GM20000 (cell line): Measurements from ENCODE around the gene DTX1.

Experiments
- DNase-seq: peaks from one replicate; pipeline ENCODE4 v3.0.0; 2012; ENCODE audit warnings: low spot score
- TF ChIP-seq, protein P1 (sequence below): IDR thresholded peaks from 2 replicates; pipeline ENCODE4 v1.5.1; 2012; ENCODE audit warnings: mild to moderate bottlenecking, control low read depth; ENCODE audit errors: extremely low read depth, missing control alignments

DTX1 gene

DNA sequence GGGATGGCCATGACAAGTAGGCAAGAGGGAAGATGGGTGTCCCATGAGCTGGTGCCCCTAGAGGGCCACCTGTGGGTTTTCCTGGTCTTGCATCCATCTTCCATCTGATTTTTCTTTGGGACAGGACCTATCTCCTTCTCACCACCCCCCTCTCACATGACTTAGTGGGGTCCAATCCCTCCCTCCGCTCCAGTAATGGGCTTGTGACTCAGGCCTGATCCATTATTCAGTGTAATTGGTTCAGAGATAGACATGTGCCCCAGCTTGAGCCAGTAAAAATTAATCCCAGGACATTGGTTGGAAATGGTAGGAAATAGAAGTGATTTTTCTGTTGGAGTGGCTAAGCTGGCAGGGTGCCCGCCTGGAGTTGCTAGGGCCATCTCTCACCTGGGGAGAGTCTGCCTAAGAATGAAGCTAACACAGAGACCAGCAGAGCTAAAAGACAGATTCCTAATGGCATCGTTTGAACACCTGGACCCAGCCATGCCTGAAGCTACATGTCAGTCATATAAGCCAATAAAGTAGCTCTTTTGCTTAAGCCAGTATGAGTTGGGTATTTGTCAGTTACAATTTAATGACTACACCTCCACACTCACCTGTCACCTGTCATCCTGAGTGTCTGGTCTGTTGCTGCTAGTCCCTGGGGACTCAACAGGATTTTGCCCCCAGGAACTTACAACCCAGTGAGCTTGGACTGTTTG lies 64.3 kb downstream of the DTX1 start:
- TF ChIP-seq, protein P1, sequence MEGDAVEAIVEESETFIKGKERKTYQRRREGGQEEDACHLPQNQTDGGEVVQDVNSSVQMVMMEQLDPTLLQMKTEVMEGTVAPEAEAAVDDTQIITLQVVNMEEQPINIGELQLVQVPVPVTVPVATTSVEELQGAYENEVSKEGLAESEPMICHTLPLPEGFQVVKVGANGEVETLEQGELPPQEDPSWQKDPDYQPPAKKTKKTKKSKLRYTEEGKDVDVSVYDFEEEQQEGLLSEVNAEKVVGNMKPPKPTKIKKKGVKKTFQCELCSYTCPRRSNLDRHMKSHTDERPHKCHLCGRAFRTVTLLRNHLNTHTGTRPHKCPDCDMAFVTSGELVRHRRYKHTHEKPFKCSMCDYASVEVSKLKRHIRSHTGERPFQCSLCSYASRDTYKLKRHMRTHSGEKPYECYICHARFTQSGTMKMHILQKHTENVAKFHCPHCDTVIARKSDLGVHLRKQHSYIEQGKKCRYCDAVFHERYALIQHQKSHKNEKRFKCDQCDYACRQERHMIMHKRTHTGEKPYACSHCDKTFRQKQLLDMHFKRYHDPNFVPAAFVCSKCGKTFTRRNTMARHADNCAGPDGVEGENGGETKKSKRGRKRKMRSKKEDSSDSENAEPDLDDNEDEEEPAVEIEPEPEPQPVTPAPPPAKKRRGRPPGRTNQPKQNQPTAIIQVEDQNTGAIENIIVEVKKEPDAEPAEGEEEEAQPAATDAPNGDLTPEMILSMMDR: no peak
- DNase-seq: no peak

DNA sequence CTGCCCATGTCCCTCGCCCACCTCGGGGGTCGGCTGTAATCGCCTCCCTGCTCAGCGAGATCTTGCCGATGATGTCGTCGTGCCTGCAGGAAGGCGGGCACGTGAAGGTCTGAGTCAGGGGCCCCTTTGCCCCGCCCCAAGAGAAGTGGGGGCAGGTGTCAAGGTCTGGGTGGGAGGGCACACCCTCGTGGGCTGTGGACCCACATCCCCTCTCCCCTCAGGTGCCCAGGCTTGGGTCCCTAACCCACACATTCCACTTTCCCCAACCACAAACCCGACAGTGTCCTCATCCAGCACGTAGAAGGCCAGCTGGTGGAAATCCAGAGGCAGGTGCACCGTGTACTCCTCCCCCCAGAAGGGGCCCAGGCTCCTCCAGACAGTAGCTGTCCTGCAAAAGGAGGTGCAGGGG lies 71.3 kb downstream of the DTX1 start:
- DNase-seq: no peak
- TF ChIP-seq, protein P1: no peak

DNA sequence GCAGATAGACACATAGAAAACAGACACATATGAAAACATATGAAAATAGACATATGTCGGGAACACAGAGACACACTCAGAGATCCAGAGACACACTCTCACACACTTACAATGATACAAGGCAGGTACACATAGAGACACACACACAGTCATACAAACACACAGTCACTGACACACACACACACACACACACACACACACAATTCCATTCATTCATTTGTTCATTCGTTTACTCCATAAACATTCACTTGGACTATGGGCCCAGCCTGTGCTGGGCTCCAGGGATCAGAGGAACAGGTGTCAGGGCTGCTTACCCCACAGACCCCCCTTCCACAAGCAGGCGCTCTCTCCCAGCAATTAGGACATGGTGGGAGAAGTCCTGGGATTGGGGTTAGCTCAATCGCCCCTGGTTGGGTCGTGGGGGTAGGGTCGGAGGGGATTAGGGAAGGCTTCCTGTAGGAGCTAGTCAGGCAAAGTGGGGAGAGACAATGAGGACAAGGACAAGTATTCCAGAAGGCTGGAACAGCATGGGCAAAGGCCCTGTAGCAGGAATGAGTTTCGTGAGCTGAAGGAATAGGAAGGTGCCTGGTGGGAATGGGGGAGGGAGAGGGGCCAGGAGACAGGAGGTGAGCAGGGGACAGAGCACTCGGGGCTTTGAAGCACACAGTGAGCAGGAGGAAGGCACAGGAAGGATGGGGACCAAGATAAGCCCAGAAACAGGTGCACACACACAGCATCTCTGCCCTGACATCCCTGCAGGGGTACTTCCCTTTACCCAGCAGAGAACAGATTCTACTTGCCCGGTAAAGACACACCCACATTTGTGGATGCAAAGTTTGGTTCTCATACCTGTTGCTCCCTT lies 72.5 kb downstream of the DTX1 start:
- TF ChIP-seq, protein P1: no peak
- DNase-seq: no peak

DNA sequence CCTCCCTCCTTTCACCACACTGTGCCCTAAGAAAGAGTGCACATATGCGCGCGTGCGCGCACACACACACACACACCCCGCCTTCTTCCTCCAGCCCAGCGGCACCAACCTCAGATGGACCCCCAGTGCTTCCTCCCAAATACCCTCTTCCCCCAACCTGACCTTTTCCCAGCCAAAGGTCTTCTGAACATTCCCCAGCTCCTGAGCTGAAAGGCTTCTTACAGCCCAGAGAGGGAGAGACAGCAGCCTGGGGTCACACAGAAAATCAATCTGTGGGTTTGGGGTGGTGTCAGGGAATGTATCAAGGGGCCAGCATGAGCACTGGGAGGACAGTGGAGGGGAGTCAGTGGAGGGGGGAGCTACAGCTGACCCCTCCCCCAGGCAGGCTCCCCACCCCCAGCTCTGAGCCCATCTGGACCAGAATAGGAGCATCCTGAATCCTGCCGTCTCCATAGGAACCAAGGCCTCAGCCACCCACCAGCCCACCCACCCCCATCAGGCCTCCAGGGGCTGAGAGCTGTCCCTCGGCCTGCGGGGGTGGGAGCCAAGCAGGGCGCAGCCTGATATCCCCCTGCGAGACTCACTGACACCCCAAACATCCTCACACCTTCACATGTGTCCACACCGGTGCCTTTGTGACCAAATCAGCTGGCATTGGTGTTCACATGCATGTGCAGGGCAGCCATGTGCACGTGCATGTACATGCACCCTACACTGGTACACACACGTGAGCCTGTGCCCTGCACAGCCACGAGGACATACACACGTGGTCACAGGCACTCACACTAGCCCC lies 73.3 kb downstream of the DTX1 start:
- DNase-seq: no peak
- TF ChIP-seq, protein P1: no peak

DNA sequence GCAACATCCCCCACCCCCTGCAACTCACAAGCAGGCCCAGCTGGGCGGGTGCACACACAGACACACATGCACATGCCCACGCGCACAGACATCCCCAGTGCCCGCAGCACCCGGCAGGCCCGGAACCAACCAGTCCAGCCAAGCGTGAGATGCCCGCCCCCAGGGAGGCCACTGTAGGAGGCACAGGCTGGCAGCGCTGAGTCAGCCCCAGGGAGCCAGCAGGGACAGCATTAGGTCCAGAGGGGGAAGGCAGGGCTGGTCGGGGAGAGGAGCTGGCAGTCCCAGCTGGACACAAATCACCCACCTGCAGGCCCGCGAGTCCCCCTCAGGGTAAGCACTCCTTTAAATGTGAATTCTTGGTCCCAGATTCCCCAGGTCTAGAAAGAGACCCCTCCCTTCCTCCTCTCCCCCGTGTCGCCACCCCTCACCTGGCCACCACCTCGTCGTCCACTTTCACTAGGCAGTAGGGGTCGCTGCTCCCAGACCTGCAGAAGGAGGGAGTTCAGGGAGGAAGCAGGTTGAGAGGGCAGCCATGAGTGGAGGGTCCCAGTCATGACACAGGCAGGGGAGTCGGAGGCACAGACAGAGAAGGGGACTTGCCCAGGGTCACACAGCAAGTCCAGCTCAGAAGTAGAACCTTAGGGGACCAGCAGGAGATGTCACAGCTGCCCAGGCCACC lies 74.1 kb downstream of the DTX1 start:
- DNase-seq: no peak
- TF ChIP-seq, protein P1: peak; percentile 41

DNA sequence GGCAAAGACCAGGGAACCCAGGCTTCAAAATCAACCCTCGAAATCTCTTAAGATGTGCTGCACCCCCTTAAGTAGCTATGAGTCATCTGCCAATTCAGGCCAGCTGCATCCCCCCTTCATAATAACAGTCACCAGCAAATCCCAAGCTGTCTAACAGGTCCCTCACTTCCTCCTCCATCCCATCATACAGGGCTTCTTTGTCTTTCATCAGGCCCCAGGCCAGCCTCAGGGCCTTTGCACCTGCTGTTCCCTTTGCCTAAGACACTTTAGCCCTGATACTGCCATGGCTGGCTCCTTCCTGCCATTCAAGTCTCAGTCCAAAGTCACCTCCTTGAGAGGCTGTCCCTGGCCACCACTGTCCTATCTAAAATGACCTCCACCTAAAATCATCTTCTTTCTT lies 75.0 kb downstream of the DTX1 start:
- TF ChIP-seq, protein P1: no peak
- DNase-seq: no peak
